HG03457 (cell line): Measurements from ENCODE around the gene NBR1.
"Not testable (repeated sequence)": the region's sequence is repeated elsewhere in the genome, so short reads cannot be mapped to it uniquely, and the experiment has no call there.

Source experiments
- ATAC-seq: cut with Tn5 transposase; IDR thresholded peaks from one replicate; pipeline ENCODE4 v1.9.1; 2021; ENCODE audit warnings: moderate number of reproducible peaks; ENCODE audit not compliant: unreplicated experiment

NBR1 gene

GRCh38 chr17:43170766-43171585 is at the start of gene NBR1:
Gene NBR1, plus strand, starts transcription at chr17:43171214. Its CDS starts 4,586 bp downstream, at chr17:43175800.
- peak; percentile 65 for ATAC-seq

GRCh38 chr17:43125133-43125966 is 45.7 kb upstream of the NBR1 start, which contains the start of gene BRCA1:
Gene BRCA1, minus strand, starts transcription at chr17:43125364. Its CDS starts 1,268 bp downstream, at chr17:43124096.
- ATAC-seq = peak; percentile 84

DNA sequence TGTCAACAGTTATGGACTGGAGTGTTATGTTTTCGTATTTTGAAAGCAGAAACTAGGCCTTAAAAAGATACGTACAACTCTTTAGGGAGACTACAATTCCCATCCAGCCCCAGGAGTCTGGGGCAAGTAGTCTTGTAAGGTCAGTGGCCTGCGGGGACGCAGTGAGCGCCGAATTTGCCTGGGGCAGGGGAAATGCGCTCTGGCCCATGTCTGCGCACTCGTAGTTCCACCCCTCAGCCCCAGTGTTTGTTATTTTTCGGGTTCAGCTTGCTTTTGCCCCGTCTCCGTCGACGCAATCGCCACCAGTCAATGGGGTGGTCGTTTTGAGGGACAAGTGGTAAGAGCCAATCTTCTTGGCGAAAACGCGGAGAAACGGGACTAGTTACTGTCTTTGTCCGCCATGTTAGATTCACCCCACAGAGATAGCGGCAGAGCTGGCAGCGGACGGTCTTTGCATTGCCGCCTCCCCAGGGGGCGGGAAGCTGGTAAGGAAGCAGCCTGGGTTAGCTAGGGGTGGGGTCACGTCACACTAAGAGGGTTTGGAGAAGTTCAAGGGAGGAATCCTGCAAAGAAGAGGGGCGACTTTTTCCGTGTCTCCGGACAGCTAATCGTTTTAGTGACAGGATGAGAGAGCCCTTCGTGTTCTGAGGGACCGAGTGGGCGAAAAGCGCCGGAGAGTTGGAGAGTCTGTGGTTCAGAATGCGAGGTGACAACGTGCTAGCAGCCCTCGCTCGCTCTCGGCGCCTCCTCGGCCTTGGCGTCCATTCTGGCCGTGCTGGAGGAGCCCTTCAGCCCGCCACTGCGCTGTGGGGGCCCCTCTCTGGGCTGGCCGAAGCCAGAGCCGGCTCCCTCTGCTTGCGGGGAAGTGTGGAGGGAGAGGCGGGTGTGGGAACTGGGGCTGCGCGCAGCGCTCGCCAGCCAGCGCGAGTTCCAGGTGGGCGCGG is 44.8 kb upstream of the NBR1 start:
- no peak for ATAC-seq

DNA sequence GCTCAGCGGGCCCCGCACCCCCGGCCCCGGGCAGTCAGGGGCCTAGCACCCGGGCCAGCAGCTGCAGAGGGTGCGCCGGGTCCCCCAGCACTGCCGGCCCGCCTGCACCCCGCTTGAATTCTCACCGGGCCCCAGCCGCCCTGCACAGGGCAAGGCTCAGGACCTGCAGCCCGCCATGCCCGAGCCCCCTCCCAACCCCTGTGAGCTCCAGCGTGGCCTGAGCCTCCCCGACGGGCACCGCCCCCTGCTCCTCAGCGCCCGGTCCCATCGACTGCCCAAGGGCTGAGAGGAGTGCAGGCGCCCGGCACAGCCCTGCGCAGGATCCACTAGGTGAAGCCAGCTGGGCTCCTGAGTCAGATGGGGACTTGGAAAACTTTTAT is 44.1 kb upstream of the NBR1 start:
- no peak for ATAC-seq

DNA sequence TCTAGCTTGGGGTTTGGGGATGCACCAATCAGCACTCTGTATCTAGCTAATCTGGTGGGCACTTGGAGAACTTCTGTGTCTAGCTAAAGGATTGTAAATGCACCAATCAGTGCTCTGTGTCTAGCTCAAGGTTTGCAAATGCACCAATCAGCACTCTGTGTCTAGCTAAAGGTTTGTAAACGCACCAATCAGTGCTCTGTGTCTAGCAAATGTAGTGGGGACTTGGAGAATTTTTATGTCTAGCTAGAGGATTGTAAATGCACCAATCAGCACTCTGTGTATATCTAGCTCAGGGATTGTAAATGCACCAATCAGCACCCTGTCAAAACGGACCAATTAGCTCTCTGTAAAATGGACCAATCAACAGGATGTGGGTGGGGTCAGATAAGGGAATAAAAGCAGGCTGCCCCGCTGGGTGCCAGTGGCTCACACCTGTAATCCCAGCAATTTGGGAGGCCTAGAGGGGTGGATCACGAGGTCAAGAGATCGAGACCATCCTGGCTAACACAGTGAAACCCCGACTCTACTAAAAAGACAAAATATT is 43.6 kb upstream of the NBR1 start:
- ATAC-seq = not testable (repeated sequence)

DNA sequence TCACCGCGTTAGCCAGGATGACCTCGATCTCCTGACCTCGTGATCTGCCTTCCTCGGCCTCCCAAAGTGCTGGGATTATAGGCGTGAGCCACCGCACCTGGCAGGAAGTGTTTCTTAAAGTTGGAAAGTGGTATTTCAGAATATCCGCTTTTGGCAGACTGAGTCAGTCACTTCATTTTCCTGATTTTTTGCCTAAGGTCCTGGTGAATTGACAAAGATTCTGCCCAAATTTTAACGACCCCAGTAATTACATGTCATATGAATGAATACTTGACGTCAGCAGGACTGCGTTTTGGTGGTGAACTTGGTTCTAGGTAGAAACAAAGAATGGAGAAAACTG is 41.4 kb upstream of the NBR1 start:
- no peak for ATAC-seq

- no peak for ATAC-seq
Measured at GRCh38 chr17:43132117-43132516, 38.9 kb upstream of the NBR1 start.

- not testable (repeated sequence) for ATAC-seq
Measured at GRCh38 chr17:43133439-43133838, 37.6 kb upstream of the NBR1 start.

GRCh38 chr17:43134774-43135453 is 36.1 kb upstream of the NBR1 start:
- no peak for ATAC-seq

- no peak for ATAC-seq
Measured at GRCh38 chr17:43135454-43135819, 35.6 kb upstream of the NBR1 start.

- not testable (repeated sequence) for ATAC-seq
Measured at GRCh38 chr17:43136574-43136973, 34.4 kb upstream of the NBR1 start.

DNA sequence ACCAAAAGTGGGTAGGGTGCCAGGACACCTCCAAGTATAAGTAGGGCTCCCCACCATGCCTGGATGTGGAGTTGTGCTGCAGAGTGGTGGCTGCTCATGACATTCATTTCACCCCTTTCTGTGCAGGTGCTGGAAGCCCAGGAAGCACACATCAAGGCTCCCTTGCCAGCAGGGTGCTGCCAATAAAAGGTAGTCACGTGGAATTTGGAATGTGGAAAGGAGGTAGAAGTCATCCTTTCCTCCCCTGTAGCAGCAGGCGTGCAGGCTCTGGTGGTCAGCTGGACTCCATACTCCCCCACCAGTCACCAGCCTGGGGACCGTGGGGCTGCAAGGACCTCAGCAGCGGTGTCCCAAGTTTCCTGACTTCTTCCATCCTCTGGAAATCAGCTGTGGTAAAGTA is 32.5 kb upstream of the NBR1 start:
- ATAC-seq = not testable (repeated sequence)

DNA sequence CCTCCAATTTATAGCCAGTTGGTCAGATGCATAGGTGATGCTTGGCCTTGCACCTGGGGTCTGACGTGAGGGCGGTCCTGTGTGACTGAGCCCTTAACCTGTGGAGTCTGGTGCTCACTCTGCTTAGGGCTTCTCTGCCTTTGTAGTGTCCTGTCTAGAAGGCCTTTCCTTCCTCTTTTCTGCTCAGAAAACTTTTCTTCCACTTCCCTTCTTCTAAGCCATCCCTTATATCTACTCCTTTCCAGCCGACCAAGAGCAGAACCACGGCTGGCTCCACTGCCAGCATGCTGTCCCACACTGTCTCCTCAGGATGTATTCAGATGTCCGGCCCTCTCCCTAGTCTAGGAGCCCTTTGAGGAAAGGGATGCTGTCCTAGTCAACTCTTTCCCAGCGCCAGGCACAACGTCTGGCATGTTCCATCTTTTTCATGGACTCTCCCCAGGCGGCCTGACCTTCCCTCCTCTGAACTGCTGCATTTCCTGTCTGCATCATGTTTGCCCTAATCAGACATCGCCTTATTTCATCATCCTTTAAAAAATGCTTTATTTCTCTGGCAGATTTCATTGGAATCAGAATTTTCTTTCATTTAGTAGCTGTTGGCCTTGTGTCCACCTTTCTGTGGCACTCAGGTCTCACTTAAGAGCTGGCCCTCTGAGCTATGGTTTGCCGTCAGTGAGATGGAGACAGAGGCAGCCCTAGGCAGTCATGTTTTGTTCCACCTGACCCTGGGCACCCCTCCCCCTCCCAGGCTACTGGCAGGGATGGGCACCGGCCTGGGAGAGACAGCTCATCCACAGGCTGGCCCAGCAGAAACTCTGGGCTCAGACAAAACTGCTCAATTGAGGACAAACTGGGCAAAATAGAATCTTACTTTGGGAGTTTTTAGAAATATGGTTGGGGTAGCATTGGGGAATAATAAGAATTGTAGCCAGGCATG is 30.4 kb upstream of the NBR1 start:
- no peak for ATAC-seq

DNA sequence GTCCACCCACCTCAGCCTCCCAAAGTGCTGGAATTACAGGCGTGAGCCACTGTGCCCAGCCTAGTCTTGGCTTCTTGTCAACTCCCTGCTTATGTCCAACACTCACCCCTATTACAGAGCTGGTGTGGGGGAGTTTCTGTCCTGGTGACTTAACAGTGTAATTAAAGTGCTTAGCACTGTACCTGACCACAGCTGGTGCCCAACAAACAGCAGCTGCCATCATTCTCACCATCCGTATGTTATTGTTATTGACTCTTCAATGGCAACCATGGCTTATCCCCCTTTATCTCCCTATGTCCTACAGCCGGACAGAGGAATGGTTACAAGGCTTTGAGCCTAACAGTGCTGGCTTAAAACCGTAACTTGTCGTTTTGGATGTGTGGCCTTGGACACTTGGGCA is 28.9 kb upstream of the NBR1 start:
- no peak for ATAC-seq

DNA sequence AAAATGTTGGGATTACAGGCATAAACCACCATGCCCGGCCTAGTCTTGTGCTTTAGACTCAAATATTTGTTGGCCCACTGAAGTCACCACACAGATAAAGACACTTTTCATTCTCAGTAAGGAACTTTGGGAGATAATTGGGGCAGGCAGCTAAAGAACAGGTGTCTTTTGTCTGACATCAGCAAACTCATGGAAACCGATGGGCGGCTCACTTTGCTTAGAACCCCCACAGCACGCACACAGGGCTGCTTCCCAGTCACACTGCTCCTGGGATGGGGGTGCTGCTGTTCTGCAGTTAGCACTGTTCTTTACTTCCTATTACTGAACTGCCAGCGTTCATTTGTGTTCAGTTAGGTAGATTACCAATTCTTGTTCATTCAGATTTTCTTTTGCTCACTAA is 27.8 kb upstream of the NBR1 start:
- ATAC-seq = no peak

- ATAC-seq = no peak
Measured at GRCh38 chr17:43146649-43147048, 24.4 kb upstream of the NBR1 start.

DNA sequence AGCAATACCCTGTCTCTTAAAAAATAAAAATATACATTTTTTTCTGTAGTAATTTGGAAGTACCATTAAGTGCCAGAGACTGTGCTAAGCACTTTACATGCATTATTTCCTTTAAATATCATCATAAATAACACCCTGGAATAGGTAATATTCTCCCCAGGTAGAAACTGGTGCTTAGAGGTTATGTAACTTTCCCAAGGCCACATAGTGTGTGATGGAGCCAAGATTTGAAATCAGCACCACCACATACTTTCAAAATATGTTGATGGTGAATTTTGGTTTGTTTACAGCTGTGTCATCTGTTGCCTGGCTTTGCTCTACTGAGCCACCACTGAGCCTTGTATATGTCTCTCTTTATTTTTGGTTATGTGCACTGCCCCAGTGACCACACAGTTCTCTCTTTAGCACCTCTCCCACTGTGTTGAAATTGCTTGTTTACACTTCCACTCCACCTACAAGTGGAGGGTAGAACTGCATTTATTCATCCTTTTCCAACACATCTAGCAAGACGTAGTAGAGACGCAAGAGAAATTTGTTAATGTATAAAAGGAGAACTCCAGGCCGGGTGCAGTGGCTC is 19.0 kb upstream of the NBR1 start:
- no peak for ATAC-seq

DNA sequence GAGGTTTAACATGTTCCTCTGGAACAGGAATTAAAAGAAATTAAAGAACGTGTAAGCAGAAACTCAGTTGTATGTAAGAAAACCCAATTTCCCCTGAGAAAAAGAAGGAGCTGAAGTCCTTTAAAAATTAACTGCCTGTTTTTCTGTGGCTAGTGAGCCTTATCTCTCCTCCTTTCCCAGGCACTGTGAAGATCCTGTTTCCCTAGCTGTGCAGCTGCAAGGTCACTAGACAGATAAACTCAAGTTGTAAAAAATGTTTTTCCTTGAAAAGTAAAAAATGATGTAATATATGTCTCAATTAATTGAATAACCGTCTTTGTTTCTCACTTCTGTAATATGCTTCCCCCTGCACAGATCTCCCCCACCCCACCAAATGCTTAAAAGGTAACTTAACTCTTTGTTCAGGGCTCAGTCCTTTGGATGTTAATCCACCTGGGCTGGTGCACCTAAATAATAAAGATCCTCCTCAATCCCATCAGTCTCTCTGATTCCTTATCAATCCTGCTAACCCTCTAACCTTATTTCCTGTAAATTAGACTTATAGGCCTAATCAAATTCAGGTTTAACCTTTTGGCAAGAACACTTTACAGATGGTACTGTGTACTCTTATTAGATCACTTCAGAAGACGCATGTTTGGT is 17.7 kb upstream of the NBR1 start:
- ATAC-seq = not testable (repeated sequence)
